OCI-LY7 (cell line): ENCODE data around the gene MTM1. TPM values are rescaled to one million over a fixed set of nuclear protein-coding genes. Genes with fewer than 3 reads are reported as not detected.

Experiments
- BruUV-seq: library from RNA; stranded (reverse); fragments of 400-500 nt; replicated peaks from 2 replicates; lab custom pipeline; 2021; lab: Mats Ljungman, UMichigan
- CTCF ChIA-PET: fragments of 300-600 bp; sonication (Branson Sonifier 250); formaldehyde crosslinking; loops from one replicate; lab custom pipeline; 2022; ENCODE audit warnings: antibody characterized with exemption; ENCODE audit not compliant: unreplicated experiment; lab: Charles Lee
- POLR2A ChIA-PET: fragments of 300-600 bp; sonication (Branson Sonifier 250); formaldehyde crosslinking; loops from one replicate; lab custom pipeline; 2022; ENCODE audit warnings: antibody characterized with exemption; lab: Charles Lee
- DNase-seq: peaks from one replicate; pipeline ENCODE4 v3.0.0-alpha.2; 2015; ENCODE audit warnings: low spot score
- H2AFZ ChIP-seq: fragments of 200-600 bp; sonication (generic), shearing (Covaris generic); 2 replicates; pipeline ENCODE4 v1.6.1; 2014; ENCODE audit warnings: mild to moderate bottlenecking, antibody characterized with exemption, low read length, moderate library complexity
- H3K27ac ChIP-seq: fragments of 200-600 bp; sonication (generic); 2 replicates; pipeline ENCODE4 v1.5.1; 2014; ENCODE audit warnings: mixed run types, low read depth, mild to moderate bottlenecking, moderate library complexity, low read length, inconsistent platforms; ENCODE audit not compliant: poor library complexity, severe bottlenecking
- H3K36me3 ChIP-seq: fragments of 200-600 bp; sonication (generic); 2 replicates; pipeline ENCODE4 v1.6.1; 2014; ENCODE audit warnings: mild to moderate bottlenecking, antibody characterized with exemption, low read length, moderate library complexity, mixed read lengths; ENCODE audit not compliant: insufficient read depth
- H3K4me1 ChIP-seq: fragments of 200-600 bp; sonication (generic); 2 replicates; pipeline ENCODE4 v1.5.1; 2014; ENCODE audit warnings: mild to moderate bottlenecking, low read length; ENCODE audit not compliant: insufficient read depth, poor library complexity, severe bottlenecking
- H3K4me2 ChIP-seq: fragments of 200-600 bp; sonication (generic); 2 replicates; pipeline ENCODE4 v1.6.1; 2014; ENCODE audit warnings: mild to moderate bottlenecking, low read length
- H3K4me3 ChIP-seq: fragments of 200-600 bp; sonication (generic); 2 replicates; pipeline ENCODE4 v1.5.1; 2014; ENCODE audit warnings: mild to moderate bottlenecking, low read depth, low read length; ENCODE audit not compliant: poor library complexity, severe bottlenecking
- H3K79me2 ChIP-seq: fragments of 200-600 bp; sonication (generic); 2 replicates; pipeline ENCODE4 v1.6.1; 2016; ENCODE audit warnings: low read depth, mild to moderate bottlenecking, low read length, moderate library complexity, mixed read lengths; ENCODE audit not compliant: insufficient read depth
- H3K9me2 ChIP-seq: fragments of 200-600 bp; sonication (generic); 2 replicates; pipeline ENCODE4 v1.6.1; 2016; ENCODE audit warnings: mild to moderate bottlenecking, low read length, mixed read lengths; ENCODE audit not compliant: insufficient read depth
- H3K9me3 ChIP-seq: fragments of 200-600 bp; sonication (generic); 2 replicates; pipeline ENCODE4 v1.6.1; 2014; ENCODE audit warnings: mild to moderate bottlenecking, mixed run types, low read length, mixed read lengths
- H4K20me1 ChIP-seq: fragments of 200-600 bp; sonication (generic); 2 replicates; pipeline ENCODE4 v1.6.1; 2014; ENCODE audit warnings: mild to moderate bottlenecking, antibody characterized with exemption, low read length, moderate library complexity, mixed read lengths; ENCODE audit not compliant: insufficient read depth
- CTCF ChIP-seq: fragments of 200-600 bp; sonication (generic); conservative IDR thresholded peaks from 2 replicates; pipeline ENCODE4 v1.5.1; 2014; ENCODE audit warnings: mild to moderate bottlenecking, antibody characterized with exemption, low read length, moderate library complexity, mixed read lengths
- EZH2phosphoT487 ChIP-seq: fragments of 200-600 bp; sonication (generic); IDR thresholded peaks from 2 replicates; pipeline ENCODE4 v1.6.1; 2018; ENCODE audit warnings: low read depth, borderline replicate concordance, mild to moderate bottlenecking, mixed run types, antibody characterized with exemption, low read length, moderate library complexity, mixed read lengths
- intact Hi-C: fragments of 100-400 bp; cut with micrococcal nuclease; formaldehyde crosslinking; loops from one replicate; pipeline ENCODE4 v1.10.0; 2022; ENCODE audit not compliant: unreplicated experiment
- total RNA-seq, 2 experiments: library from RNA; depleted of rRNA in 1 of 2; stranded (reverse); fragments of >200 nt in 1 of 2; shearing (Covaris generic) in 1 of 2; gene quantifications; 2 replicates each; pipeline ENCODE4 v1.2.3, GENCODE V29; 2014 to 2022

Gene MTM1
- total RNA-seq, 2 experiments from 2014 or later = 6.0 to 19.7 TPM

- H3K9me3 ChIP-seq = no peaks in the 10 kb centered on the region
- intact Hi-C loops = no loop called here
- no peak overlapping the region for H3K4me3 ChIP-seq
- ChIA-PET POLR2A (no interaction called here), CTCF (no interaction called here)
- no peak overlapping the region for H2AFZ ChIP-seq
- no peaks in the 10 kb centered on the region for H3K9me2 ChIP-seq
- no peaks in the 10 kb centered on the region for H4K20me1 ChIP-seq
- H3K36me3 ChIP-seq = no peaks in the 10 kb centered on the region
- H3K79me2 ChIP-seq = no peaks in the 10 kb centered on the region
- no TSS peak for BruUV-seq
- H3K4me2 ChIP-seq = no peak overlapping the region
- no peaks in the 10 kb centered on the region for H3K4me1 ChIP-seq
- no peak overlapping the region for H3K27ac ChIP-seq
- TF ChIP-seq CTCF = no peak
- TF ChIP-seq EZH2phosphoT487 = no peak
- no peak for DNase-seq
Observed at GRCh38 chrX:150625875-150626274, 57.5 kb downstream of the MTM1 start.

GRCh38 chrX:150627957-150628356, 59.5 kb downstream of the MTM1 start:
- Histone ChIP-seq H3K27ac (no peak overlapping the region), H3K79me2 (no peaks in the 10 kb centered on the region), H2AFZ (no peak overlapping the region), H4K20me1 (no peaks in the 10 kb centered on the region), H3K4me2 (no peak overlapping the region), H3K36me3 (no peaks in the 10 kb centered on the region), H3K4me3 (no peak overlapping the region), H3K9me3 (no peaks in the 10 kb centered on the region), H3K4me1 (no peaks in the 10 kb centered on the region), H3K9me2 (no peaks in the 10 kb centered on the region)
- POLR2A ChIA-PET = no interaction called here
- no TSS peak for BruUV-seq
- intact Hi-C loops = no loop called here
- CTCF ChIA-PET = no interaction called here
- DNase-seq = no peak
- TF ChIP-seq EZH2phosphoT487 = no peak
- TF ChIP-seq CTCF = no peak

DNA sequence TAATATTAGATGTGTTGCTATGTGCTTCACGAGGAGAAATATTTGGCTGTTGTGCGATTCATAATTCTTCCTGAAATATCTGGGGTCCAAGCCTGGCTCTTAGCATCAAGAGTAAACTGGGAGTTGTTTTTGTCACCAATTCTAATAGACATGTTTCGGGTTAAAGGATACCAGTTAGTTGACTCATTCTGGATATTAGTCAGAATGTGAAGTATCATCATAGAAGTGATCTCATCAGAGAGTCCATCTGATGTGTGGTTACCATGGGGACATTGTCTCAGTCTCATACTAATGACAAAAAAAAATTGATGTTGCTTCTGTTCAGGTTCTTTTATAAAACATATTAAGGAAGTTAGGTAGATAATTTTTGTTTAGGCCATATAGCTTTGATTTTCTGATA, 67.5 kb downstream of the MTM1 start:
- H3K4me2 ChIP-seq = no peak overlapping the region
- BruUV-seq = no TSS peak
- H3K9me2 ChIP-seq = no peaks in the 10 kb centered on the region
- no peak overlapping the region for H3K4me3 ChIP-seq
- intact Hi-C loops = no loop called here
- no peak overlapping the region for H3K27ac ChIP-seq
- no peak for TF ChIP-seq CTCF
- no peak for TF ChIP-seq EZH2phosphoT487
- ChIA-PET POLR2A (interaction anchor here (0.6 kb wide), 1 partner anchor 1514 kb away, joined by 3 read pairs; no protein-coding TSS in a partner anchor), CTCF (no interaction called here)
- no peaks in the 10 kb centered on the region for H3K4me1 ChIP-seq
- H3K79me2 ChIP-seq = no peaks in the 10 kb centered on the region
- H3K36me3 ChIP-seq = no peaks in the 10 kb centered on the region
- H3K9me3 ChIP-seq = no peaks in the 10 kb centered on the region
- no peaks in the 10 kb centered on the region for H4K20me1 ChIP-seq
- DNase-seq = no peak
- no peak overlapping the region for H2AFZ ChIP-seq
